Esophagus squamous epithelium (tissue), 5 donors: ENCODE data around the gene EXOC1L. TPM values are rescaled to one million over a fixed set of nuclear protein-coding genes. Genes with fewer than 3 reads are reported as not detected.

Source experiments
- DNase-seq: peaks from one replicate; lab custom pipeline; 2025; lab: John Stamatoyannopoulos, UW
- H3K27ac ChIP-seq, 4 donors: fragments of 200-600 bp; sonication (generic); one replicate each; pipeline ENCODE4 v1.5.1; 2016 to 2019; ENCODE audit warnings: mild to moderate bottlenecking in 1 of 4
- H3K27me3 ChIP-seq, 4 donors: fragments of 200-600 bp; sonication (generic); 1 replicate in 3 of 4; 2 replicates in 1 of 4; pipeline versions ENCODE4 v1.5.1 to v1.6.0; 2017 to 2021; ENCODE audit warnings: antibody characterized with exemption in 1 of 4
- H3K36me3 ChIP-seq, 3 donors: fragments of 200-600 bp; sonication (generic); one replicate each; pipeline ENCODE4 v1.5.1; 2016 to 2019
- H3K4me1 ChIP-seq, 3 donors: fragments of 200-600 bp; sonication (generic); one replicate each; pipeline ENCODE4 v1.5.1; 2017 to 2019
- H3K4me3 ChIP-seq, 4 donors: fragments of 200-600 bp; sonication (generic); 1 replicate in 3 of 4; 2 replicates in 1 of 4; pipeline ENCODE4 v1.5.1; 2016 to 2019; ENCODE audit warnings: mild to moderate bottlenecking in 2 of 4, moderate library complexity in 1 of 4
- H3K9me3 ChIP-seq, 3 donors: fragments of 200-600 bp; sonication (generic); one replicate each; pipeline ENCODE4 v1.5.1; 2016 to 2019
- CTCF ChIP-seq, 6 experiments: fragments of 450-650 bp in 4 of 6; fragments of 200-600 bp in 2 of 6; sonication (generic) in 2 of 6; IDR thresholded peaks; one replicate each; pipeline ENCODE4 v1.5.1; 2016 to 2019; ENCODE audit warnings: antibody characterized with exemption in 6 of 6, mild to moderate bottlenecking in 4 of 6, moderate library complexity in 4 of 6
- POLR2A ChIP-seq, 4 donors: fragments of 450-650 bp; IDR thresholded peaks; one replicate each; pipeline ENCODE4 v1.6.1; 2017; ENCODE audit warnings: antibody characterized with exemption in 4 of 4, mild to moderate bottlenecking in 4 of 4, moderate library complexity in 3 of 4
- WGBS, 2 donors: methylation state at CpG; one replicate each; pipeline ENCODE4 v1.1.5; 2018; 5-methylcytosine and 5-hydroxymethylcytosine counted together
- intact Hi-C: fragments of 100-400 bp; cut with DNase I; formaldehyde crosslinking; loops from one replicate; pipeline ENCODE4 v1.15.0; 2022
- total RNA-seq, 4 donors: library from RNA; depleted of rRNA; stranded (reverse); fragments of >200 nt; gene quantifications; one replicate each; pipeline ENCODE4 v1.1.0, GENCODE V29; 2016
- donor health status: DM: yes; HTN: yes; CAD: no.

The EXOC1L gene
- total RNA-seq, 4 donors from 2014 or later = not detected

GRCh38 chr4:55784747-55785146, 34.8 kb upstream of the EXOC1L start:
- TF ChIP-seq CTCF (IDR thresholded peaks at IDR 0.05) (no peak), POLR2A (IDR thresholded peaks at IDR 0.05) (no peak)
- Histone ChIP-seq H3K27ac (no peak overlapping the region), H3K4me3 (no peak overlapping the region), H3K36me3 (no peaks in the 10 kb centered on the region), H3K4me1 (peaks cover 0 to 20% (median 0%) of the 10 kb centered on the region in 3 donors), H3K27me3 (peaks cover 0 to 3% (median 0%) of the 10 kb centered on the region in 4 donors), H3K9me3 (no peaks in the 10 kb centered on the region)
- WGBS, 2 donors = 62 to 65% methylated on average over 4 of the region's 4 CpGs
- intact Hi-C loops = no loop called here
- no peak for DNase-seq

GRCh38 chr4:55791666-55792065, 27.9 kb upstream of the EXOC1L start:
- H3K36me3 ChIP-seq = no peaks in the 10 kb centered on the region
- 40 to 57% methylated on average over 1 to 2 of the region's 2 CpGs for WGBS, 2 donors
- H3K4me1 ChIP-seq = peaks cover 0 to 9% (median 4%) of the 10 kb centered on the region in 3 donors
- peaks cover 0 to 48% (median 0%) of the 10 kb centered on the region in 4 donors for H3K27me3 ChIP-seq
- TF ChIP-seq CTCF (IDR thresholded peaks at IDR 0.05) = no peak
- no peak for TF ChIP-seq POLR2A (IDR thresholded peaks at IDR 0.05)
- intact Hi-C loops = no loop called here
- H3K27ac ChIP-seq = no peak overlapping the region
- no peak for DNase-seq
- H3K4me3 ChIP-seq = no peak overlapping the region
- H3K9me3 ChIP-seq = no peaks in the 10 kb centered on the region

- no peak overlapping the region for H3K27ac ChIP-seq
- H3K9me3 ChIP-seq = no peaks in the 10 kb centered on the region
- peak overlapping the region in 3 of 4 donors; percentile 25 to 46 (median 34) for H3K4me3 ChIP-seq
- no peaks in the 10 kb centered on the region for H3K36me3 ChIP-seq
- intact Hi-C loops = no loop called here
- H3K4me1 ChIP-seq = peaks cover 0 to 9% (median 4%) of the 10 kb centered on the region in 3 donors
- WGBS, 2 donors = 10% methylated on average over 21 of the region's 33 CpGs; no CpG with 5 or more reads in 1 of the 2 donors
- TF ChIP-seq POLR2A (IDR thresholded peaks at IDR 0.05) = no peak
- no peak for TF ChIP-seq CTCF (IDR thresholded peaks at IDR 0.05)
- H3K27me3 ChIP-seq = peaks cover 0 to 55% (median 0%) of the 10 kb centered on the region in 4 donors
- DNase-seq = no peak
Observed at GRCh38 chr4:55793479-55793878, 26.1 kb upstream of the EXOC1L start.

- TF ChIP-seq POLR2A (IDR thresholded peaks at IDR 0.05) = no peak
- TF ChIP-seq CTCF (IDR thresholded peaks at IDR 0.05) = no peak
- no peak overlapping the region for H3K27ac ChIP-seq
- H3K9me3 ChIP-seq = no peaks in the 10 kb centered on the region
- no peak overlapping the region for H3K4me3 ChIP-seq
- H3K27me3 ChIP-seq = peaks cover 0 to 55% (median 0%) of the 10 kb centered on the region in 4 donors
- intact Hi-C loops = no loop called here
- peaks cover 0 to 9% (median 4%) of the 10 kb centered on the region in 3 donors for H3K4me1 ChIP-seq
- no peak for DNase-seq
- H3K36me3 ChIP-seq = no peaks in the 10 kb centered on the region
- WGBS, 2 donors = 66% methylated on average over 21 to 23 of the region's 23 CpGs
Observed at GRCh38 chr4:55794053-55794452, 25.5 kb upstream of the EXOC1L start.

GRCh38 chr4:55795341-55795740, 24.2 kb upstream of the EXOC1L start:
- Histone ChIP-seq H3K36me3 (no peaks in the 10 kb centered on the region), H3K4me1 (peaks cover 0 to 9% (median 4%) of the 10 kb centered on the region in 3 donors), H3K9me3 (no peaks in the 10 kb centered on the region), H3K27ac (no peak overlapping the region), H3K27me3 (peaks cover 0 to 52% (median 0%) of the 10 kb centered on the region in 4 donors), H3K4me3 (no peak overlapping the region)
- TF ChIP-seq POLR2A (IDR thresholded peaks at IDR 0.05) (no peak), CTCF (IDR thresholded peaks at IDR 0.05) (no peak)
- no peak for DNase-seq
- intact Hi-C loops = no loop called here
- WGBS, 2 donors = 100% methylated on average over 1 of the region's 1 CpG; no CpG with 5 or more reads in 1 of the 2 donors
